H9 (cell line): Measurements from ENCODE around the gene ZMAT5. TPM values are rescaled to one million over a fixed set of nuclear protein-coding genes. Genes with fewer than 3 reads are reported as not detected.
A peak's percentile ranks its signal among the peaks of the same experiment; 100 is the strongest.

Source experiments
- DNase-seq: peaks from one replicate; pipeline ENCODE4 v3.0.0-alpha.2; 2017
- H2AFZ ChIP-seq: one replicate; pipeline ENCODE4 v1.6.1; 2013; ENCODE audit warnings: mild to moderate bottlenecking, low read length, control low read depth, moderate library complexity
- H2AK5ac ChIP-seq: 2 replicates; pipeline ENCODE4 v1.6.1; 2013; ENCODE audit warnings: low read length, control low read depth, mixed read lengths; ENCODE audit not compliant: insufficient read length
- H2BK120ac ChIP-seq: one replicate; pipeline ENCODE4 v1.6.1; 2013; ENCODE audit warnings: low read depth, mild to moderate bottlenecking, low read length, control low read depth, inconsistent platforms; ENCODE audit not compliant: poor library complexity, severe bottlenecking
- H2BK12ac ChIP-seq: 2 replicates; pipeline ENCODE4 v1.6.1; 2013; ENCODE audit warnings: low read length, control low read depth, mixed read lengths, low read depth; ENCODE audit not compliant: insufficient read length
- H2BK15ac ChIP-seq: 2 replicates; pipeline ENCODE4 v1.6.1; 2013; ENCODE audit warnings: low read depth, low read length, control low read depth
- H2BK20ac ChIP-seq: one replicate; pipeline ENCODE4 v1.6.1; 2013; ENCODE audit warnings: low read depth, mild to moderate bottlenecking, low read length, control low read depth, inconsistent platforms; ENCODE audit not compliant: poor library complexity, severe bottlenecking
- H2BK5ac ChIP-seq: 2 replicates; pipeline ENCODE4 v1.6.1; 2013; ENCODE audit warnings: low read length, control low read depth, mixed read lengths; ENCODE audit not compliant: insufficient read length
- H3K14ac ChIP-seq: 2 replicates; pipeline ENCODE4 v1.6.1; 2013; ENCODE audit warnings: low read length, control low read depth; ENCODE audit not compliant: insufficient read depth
- H3K18ac ChIP-seq: 2 replicates; pipeline ENCODE4 v1.6.1; 2013; ENCODE audit warnings: low read depth, mild to moderate bottlenecking, mixed read lengths, low read length, control low read depth; ENCODE audit not compliant: insufficient read length
- H3K23ac ChIP-seq: 2 replicates; pipeline ENCODE4 v1.6.1; 2013; ENCODE audit warnings: low read length, control low read depth, mixed read lengths, low read depth; ENCODE audit not compliant: insufficient read length
- H3K23me2 ChIP-seq: 2 replicates; pipeline ENCODE4 v1.6.1; 2013; ENCODE audit warnings: low read depth, mild to moderate bottlenecking, mixed read lengths, low read length, control low read depth; ENCODE audit not compliant: insufficient read length, poor library complexity, severe bottlenecking
- H3K27ac ChIP-seq: 2 replicates; pipeline ENCODE4 v1.5.1; 2013; ENCODE audit warnings: low read length, control low read depth, mixed read lengths, low read depth; ENCODE audit not compliant: insufficient read length
- H3K27me3 ChIP-seq: 2 replicates; pipeline ENCODE4 v1.6.1; 2013; ENCODE audit warnings: low read length, control low read depth, inconsistent platforms; ENCODE audit not compliant: insufficient read depth
- H3K4ac ChIP-seq: 2 replicates; pipeline ENCODE4 v1.6.1; 2013; ENCODE audit warnings: low read depth, mild to moderate bottlenecking, control low read depth, inconsistent platforms, low read length, moderate library complexity
- H3K4me1 ChIP-seq: 2 replicates; pipeline ENCODE4 v1.6.1; 2013; ENCODE audit warnings: low read length, control low read depth, inconsistent platforms; ENCODE audit not compliant: insufficient read depth
- H3K4me2 ChIP-seq: 2 replicates; pipeline ENCODE4 v1.6.1; 2013; ENCODE audit warnings: low read length, control low read depth, mixed read lengths; ENCODE audit not compliant: insufficient read length, insufficient read depth
- H3K56ac ChIP-seq: 2 replicates; pipeline ENCODE4 v1.6.1; 2013; ENCODE audit warnings: low read depth, mild to moderate bottlenecking, mixed read lengths, low read length, control low read depth; ENCODE audit not compliant: insufficient read length
- H3K79me1 ChIP-seq: 2 replicates; pipeline ENCODE4 v1.6.1; 2013; ENCODE audit warnings: low read depth, mild to moderate bottlenecking, moderate library complexity, low read length, control low read depth, inconsistent platforms; ENCODE audit not compliant: insufficient read depth, poor library complexity, severe bottlenecking
- H3K79me2 ChIP-seq: 2 replicates; pipeline ENCODE4 v1.6.1; 2013; ENCODE audit warnings: low read length, control low read depth, inconsistent platforms; ENCODE audit not compliant: insufficient read depth
- H3K9ac ChIP-seq: 2 replicates; pipeline ENCODE4 v1.6.1; 2013; ENCODE audit warnings: low read length, control low read depth, mixed read lengths; ENCODE audit not compliant: insufficient read length; ENCODE audit errors: extremely low read depth
- H3K9me3 ChIP-seq: one replicate; pipeline ENCODE4 v1.6.1; 2013; ENCODE audit warnings: low read depth, low read length, inconsistent platforms; ENCODE audit not compliant: control insufficient read depth
- H3T11ph ChIP-seq: one replicate; pipeline ENCODE4 v1.6.1; 2013; ENCODE audit warnings: mild to moderate bottlenecking, low read length, control low read depth, inconsistent platforms
- H4K20me1 ChIP-seq: one replicate; pipeline ENCODE4 v1.6.1; 2013; ENCODE audit not compliant: control insufficient read depth, insufficient read length, insufficient read depth
- H4K5ac ChIP-seq: 2 replicates; pipeline ENCODE4 v1.6.1; 2013; ENCODE audit warnings: low read depth, mild to moderate bottlenecking, mixed read lengths, low read length, control low read depth; ENCODE audit not compliant: insufficient read length
- H4K8ac ChIP-seq: replicated peaks from 2 replicates; pipeline ENCODE4 v1.6.1; 2013; ENCODE audit warnings: low read length, control low read depth, mixed read lengths, low read depth; ENCODE audit not compliant: insufficient read length
- H4K91ac ChIP-seq: 2 replicates; pipeline ENCODE4 v1.6.1; 2013; ENCODE audit warnings: low read depth, mild to moderate bottlenecking, moderate library complexity, mixed read lengths, low read length, control low read depth; ENCODE audit not compliant: insufficient read length
- H3K27ac Mint-ChIP-seq, 3 experiments: 2 replicates in 2 of 3; 3 replicates in 1 of 3; pipeline ENCODE4 v1.8.0; 2020 to 2021; ENCODE audit warnings: mixed read lengths in 3 of 3, mild to moderate bottlenecking in 1 of 3, moderate library complexity in 1 of 3
- H3K27me3 Mint-ChIP-seq: 2 replicates; pipeline ENCODE4 v1.8.0; 2021; ENCODE audit warnings: low read depth, mild to moderate bottlenecking, moderate library complexity, mixed read lengths
- H3K36me3 Mint-ChIP-seq, 3 experiments: 2 replicates in 2 of 3; 3 replicates in 1 of 3; pipeline ENCODE4 v1.8.0; 2020 to 2021; ENCODE audit warnings: low read depth in 3 of 3, mixed read lengths in 3 of 3; ENCODE audit not compliant: insufficient read depth in 1 of 3
- H3K4me1 Mint-ChIP-seq, 2 experiments: 2 replicates each; pipeline ENCODE4 v1.8.0; 2020; ENCODE audit warnings: mixed read lengths in 2 of 2
- H3K4me3 Mint-ChIP-seq, 2 experiments: 2 replicates in 1 of 2; 3 replicates in 1 of 2; pipeline ENCODE4 v1.8.0; 2020 to 2021; ENCODE audit warnings: mild to moderate bottlenecking in 2 of 2, mixed read lengths in 2 of 2, moderate library complexity in 1 of 2
- H3K9me3 Mint-ChIP-seq, 2 experiments: 2 replicates in 1 of 2; 3 replicates in 1 of 2; pipeline ENCODE4 v1.8.0; 2020; ENCODE audit warnings: mild to moderate bottlenecking in 2 of 2, mixed read lengths in 2 of 2, moderate library complexity in 1 of 2
- CTCF ChIP-seq: fragments of 200-600 bp; sonication (generic); conservative IDR thresholded peaks from 3 replicates; pipeline ENCODE4 v1.8.0; 2021; ENCODE audit warnings: antibody characterized with exemption, mild to moderate bottlenecking
- WGBS: extraction: QIAGEN DNeasy Blood & Tissue Kit; methylation state at CpG from one replicate; pipeline ENCODE4 v1.1.7; 2013; ENCODE audit warnings: missing lambda C conversion rate, low lambda C conversion rate, mixed read lengths; ENCODE audit not compliant: insufficient read length; ENCODE audit errors: extremely low coverage; 5-methylcytosine and 5-hydroxymethylcytosine counted together
- total RNA-seq: library from RNA; stranded (reverse); gene quantifications from 2 replicates; pipeline ENCODE4 v1.2.1, GENCODE V29; 2021

The ZMAT5 gene
- total RNA-seq, 1 experiment from 2014 or later, result 13.9 TPM

- Histone ChIP-seq H4K8ac (peak overlapping the region; percentile 72), H4K91ac (no peak overlapping the region), H3K27ac (no peak overlapping the region), H3K9me3 (no peaks in the 10 kb centered on the region), H3K18ac (no peak overlapping the region), H3K27me3 (no peaks in the 10 kb centered on the region), H3K14ac (no peak overlapping the region), H3K4ac (no peak overlapping the region), H3K4me1 (no peaks in the 10 kb centered on the region), H2AK5ac (no peak overlapping the region), H2BK5ac (no peak overlapping the region), H3K23me2 (peaks cover 4% of the 10 kb centered on the region), H3T11ph (no peak overlapping the region), H3K79me1 (no peaks in the 10 kb centered on the region), H4K5ac (no peak overlapping the region), H2BK12ac (no peak overlapping the region), H3K79me2 (no peaks in the 10 kb centered on the region), H3K23ac (no peak overlapping the region), H4K20me1 (no peaks in the 10 kb centered on the region), H2BK15ac (no peak overlapping the region), H3K4me2 (no peak overlapping the region), H2AFZ (no peak overlapping the region), H2BK120ac (no peak overlapping the region), H2BK20ac (no peak overlapping the region), H3K9ac (no peak overlapping the region), H3K56ac (no peak overlapping the region)
- Mint-ChIP-seq H3K36me3 (peaks cover 3 to 8% (median 5%) of the 10 kb centered on the region in 3 experiments; a peak in 6 of 7 replicates), H3K27ac (peak overlapping the region in 2 of 3 experiments; percentile 27 to 68; a peak in 1 of 7 replicates), H3K4me1 (peaks cover 0 to 4% of the 10 kb centered on the region in 2 experiments; a peak in 2 of 4 replicates), H3K9me3 (peaks cover 3% of the 10 kb centered on the region in 2 experiments; a peak in 3 of 5 replicates), H3K27me3 (no peaks in the 10 kb centered on the region), H3K4me3 (no peak overlapping the region)
- no CpG with 5 or more reads among the region's 13 CpGs for WGBS
- DNase-seq, result no peak
- no peak for TF ChIP-seq CTCF
Observed at GRCh38 chr22:29742326-29742725, 24.5 kb downstream of the ZMAT5 start.
